Raji (cell line): ENCODE results near the gene SPTBN1.

Experiments used
- POLR2A ChIP-seq: IDR thresholded peaks from 2 replicates; pipeline ENCODE4 v1.6.1; 2011; ENCODE audit warnings: low read depth, low read length, control low read depth; ENCODE audit not compliant: insufficient read depth

SPTBN1 gene

GRCh38 chr2:54589340-54590215 lies 133.5 kb downstream of the SPTBN1 start:
- TF ChIP-seq POLR2A: no peak

GRCh38 chr2:54590216-54591120 lies 134.3 kb downstream of the SPTBN1 start:
- TF ChIP-seq POLR2A: no peak

GRCh38 chr2:54591551-54591950 lies 135.4 kb downstream of the SPTBN1 start:
- TF ChIP-seq POLR2A: no peak

GRCh38 chr2:54593249-54593648 lies 137.1 kb downstream of the SPTBN1 start:
- TF ChIP-seq POLR2A: no peak

- no peak for TF ChIP-seq POLR2A
Observed at GRCh38 chr2:54594048-54594447, 137.9 kb downstream of the SPTBN1 start.

- TF ChIP-seq POLR2A: no peak
Observed at GRCh38 chr2:54595161-54595803, 139.2 kb downstream of the SPTBN1 start.

- TF ChIP-seq POLR2A: no peak
Observed at GRCh38 chr2:54595999-54596902, 140.1 kb downstream of the SPTBN1 start.

GRCh38 chr2:54597153-54597848 lies 141.2 kb downstream of the SPTBN1 start:
- TF ChIP-seq POLR2A: no peak

GRCh38 chr2:54598347-54599325 lies 142.5 kb downstream of the SPTBN1 start:
- no peak for TF ChIP-seq POLR2A

GRCh38 chr2:54599326-54599710 lies 143.2 kb downstream of the SPTBN1 start:
- no peak for TF ChIP-seq POLR2A

GRCh38 chr2:54599914-54600313 lies 143.8 kb downstream of the SPTBN1 start:
- no peak for TF ChIP-seq POLR2A

GRCh38 chr2:54601339-54601738 lies 145.2 kb downstream of the SPTBN1 start:
- no peak for TF ChIP-seq POLR2A
